ENCODE data around the gene PPP1R2C.

PPP1R2C gene

DNA sequence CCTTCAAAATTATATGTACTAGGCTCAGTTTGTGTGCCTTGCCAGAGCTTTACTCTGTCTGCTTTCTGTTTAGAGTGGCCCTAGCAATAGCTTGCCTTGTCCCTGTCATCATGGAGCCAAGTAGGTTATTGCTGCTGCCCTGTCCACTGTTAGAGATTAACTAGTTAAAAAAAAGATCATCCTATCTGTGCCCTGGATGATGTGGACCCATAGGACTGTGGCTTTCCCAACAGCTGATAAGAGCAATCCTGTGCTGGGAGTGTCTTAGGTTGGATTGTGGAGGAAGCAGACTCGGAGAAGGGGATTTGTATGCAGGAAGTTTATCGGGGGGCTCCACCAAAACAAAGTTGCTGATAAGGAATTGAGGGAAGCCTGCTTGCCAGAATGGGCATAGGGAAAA lies 23.8 kb downstream of the PPP1R2C start:
- in situ Hi-C loops (cut with HindIII; ENCODE audit: low pct_ligation_motif_present, low pct_unique_long_range_greater_than_20kb, low sequenced_read_pairs): no loop called here

DNA sequence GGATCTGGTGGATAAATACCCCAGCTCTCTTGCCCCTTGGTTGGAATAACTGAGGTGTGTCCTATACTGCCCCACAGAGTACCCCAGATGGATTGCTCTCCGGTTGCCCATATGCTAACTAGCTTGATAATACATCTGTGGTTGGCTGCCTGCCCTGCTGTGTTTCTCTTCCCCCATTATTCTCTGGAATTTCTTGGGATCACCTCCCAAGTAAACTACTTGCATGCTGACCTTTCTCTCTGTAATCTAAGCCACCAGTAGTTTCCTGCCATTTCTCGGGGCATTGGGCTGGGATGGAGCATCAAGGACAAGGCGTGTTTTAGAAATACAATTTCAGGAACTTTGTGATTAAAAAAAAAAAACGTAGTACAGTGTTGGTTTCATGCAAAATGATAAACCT lies 25.2 kb downstream of the PPP1R2C start:
- no peak for DNase-seq
- in situ Hi-C loops (cut with HindIII; ENCODE audit: low pct_ligation_motif_present, low pct_unique_long_range_greater_than_20kb, low sequenced_read_pairs): no loop called here

More for the DNA sequence above, 23.8 kb downstream of the PPP1R2C start:
- DNase-seq: no peak

DNA sequence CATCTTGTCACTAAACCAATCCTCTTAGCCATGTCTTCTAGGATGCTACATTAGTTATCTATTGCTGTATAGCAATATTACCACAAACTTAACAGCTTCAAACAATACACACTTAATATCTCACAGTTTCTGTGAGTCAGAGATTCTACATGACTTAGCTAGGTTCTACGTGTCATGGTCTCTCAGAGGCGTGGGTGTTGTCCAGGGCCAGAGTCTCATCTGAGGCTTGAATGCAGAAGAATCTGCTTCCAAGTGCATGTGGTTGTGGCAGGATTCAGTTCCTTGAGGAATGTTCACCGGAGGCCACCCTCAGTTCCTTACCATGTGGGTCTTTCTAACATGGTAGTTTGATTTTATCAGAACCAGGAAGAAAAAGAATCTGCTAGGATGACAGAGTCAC lies 26.4 kb downstream of the PPP1R2C start:
- in situ Hi-C loops (cut with HindIII; ENCODE audit: low pct_ligation_motif_present, low pct_unique_long_range_greater_than_20kb, low sequenced_read_pairs): no loop called here
- DNase-seq: no peak

DNA sequence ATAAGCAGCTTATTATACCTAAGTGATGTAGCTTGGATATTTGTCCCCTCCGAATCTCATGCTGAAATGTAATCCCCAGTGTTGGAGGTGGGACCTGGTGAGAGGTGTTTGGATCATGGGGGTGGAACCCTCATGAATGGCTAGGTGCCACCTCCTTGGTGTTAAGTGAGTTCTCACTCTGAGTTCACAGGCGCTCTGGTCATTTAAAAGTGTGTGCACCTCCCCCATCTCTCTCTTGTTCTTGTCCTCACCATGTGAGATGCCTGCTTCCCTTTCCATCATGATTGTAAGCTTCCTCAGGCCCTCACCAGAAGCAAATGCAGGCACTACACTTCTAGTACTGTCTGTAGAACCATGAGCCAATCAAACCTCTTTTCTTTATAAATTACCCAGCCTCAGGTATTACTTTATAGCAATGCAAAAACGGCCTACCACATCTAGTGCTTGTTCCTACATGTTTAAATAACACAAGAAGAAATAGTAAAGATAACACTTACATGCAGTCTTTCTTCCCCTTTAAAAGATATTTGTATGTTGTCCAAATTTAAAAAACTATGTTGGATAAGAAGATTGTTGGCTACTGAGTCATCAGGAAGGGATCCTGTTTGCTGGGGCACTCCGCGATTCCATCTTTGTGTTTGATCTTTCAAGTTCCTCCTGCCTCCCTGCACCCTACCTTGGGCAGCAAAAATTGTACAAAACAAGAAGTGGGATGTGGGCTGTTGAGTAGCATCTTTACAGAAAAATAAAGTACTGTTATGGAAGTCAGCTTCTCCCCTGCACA lies 29.7 kb downstream of the PPP1R2C start:
- no peak for DNase-seq
- in situ Hi-C loops (cut with HindIII; ENCODE audit: low pct_ligation_motif_present, low pct_unique_long_range_greater_than_20kb, low sequenced_read_pairs): no loop called here

DNA sequence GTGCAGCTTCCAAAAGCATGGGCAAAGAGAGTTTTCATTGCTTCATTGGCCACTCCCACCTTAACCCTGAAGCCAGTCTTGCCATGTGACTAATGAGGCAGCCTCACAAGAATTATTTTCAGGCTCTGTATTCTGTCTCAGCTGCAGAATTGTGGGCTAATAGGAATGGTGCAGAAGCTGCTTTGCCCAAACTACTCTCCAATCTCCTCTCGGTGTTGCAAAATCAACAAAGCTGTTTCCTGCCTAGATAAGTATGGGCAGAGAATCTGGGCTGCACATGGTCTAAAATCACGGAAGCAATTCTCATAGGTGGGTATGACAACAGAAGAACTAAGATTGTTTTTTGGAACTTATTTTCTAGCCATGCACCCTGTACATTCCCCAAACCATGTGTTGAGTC lies 31.4 kb downstream of the PPP1R2C start:
- no peak for DNase-seq
- in situ Hi-C loops (cut with HindIII; ENCODE audit: low pct_ligation_motif_present, low pct_unique_long_range_greater_than_20kb, low sequenced_read_pairs): no loop called here

DNA sequence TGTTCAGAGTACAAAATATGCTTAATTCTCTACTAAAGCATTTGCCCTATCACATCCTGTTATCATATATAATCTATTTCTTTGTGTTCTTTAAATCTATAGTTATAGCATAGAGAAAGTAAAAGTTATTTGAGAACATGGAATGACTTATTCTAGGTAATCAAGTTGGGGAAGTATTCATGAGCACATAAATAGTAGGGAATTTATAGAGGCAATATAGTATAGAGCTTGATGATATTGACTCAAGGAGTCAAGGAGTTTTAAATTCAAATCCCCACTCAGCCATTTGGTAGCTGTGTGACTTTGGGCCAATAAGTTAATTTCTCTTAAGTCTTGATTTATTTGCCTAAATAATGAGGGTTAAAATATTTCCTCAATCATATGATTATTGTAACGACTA lies 37.5 kb downstream of the PPP1R2C start:
- in situ Hi-C loops (cut with HindIII; ENCODE audit: low pct_ligation_motif_present, low pct_unique_long_range_greater_than_20kb, low sequenced_read_pairs): no loop called here

DNA sequence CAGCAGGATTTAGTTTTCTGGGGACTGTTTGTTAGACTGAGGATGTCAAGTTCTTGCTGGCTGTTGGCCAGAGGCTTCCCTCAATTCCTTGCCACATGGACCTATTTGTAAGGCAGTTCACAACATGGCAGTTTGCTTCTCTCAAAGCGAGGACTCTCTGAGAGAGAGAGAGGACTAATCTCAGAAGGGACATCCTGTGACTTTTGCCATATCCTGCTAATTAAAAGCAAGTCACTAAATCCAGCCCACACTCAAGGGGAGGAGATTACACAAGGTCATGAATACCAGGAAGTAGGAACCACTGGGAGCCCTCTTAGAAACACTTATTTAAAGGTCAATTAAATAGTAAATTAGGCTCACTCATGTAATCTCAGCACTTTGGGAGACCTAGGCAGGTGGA lies 38.2 kb downstream of the PPP1R2C start:
- no peak for DNase-seq
- in situ Hi-C loops (cut with HindIII; ENCODE audit: low pct_ligation_motif_present, low pct_unique_long_range_greater_than_20kb, low sequenced_read_pairs): no loop called here

More for the DNA sequence above, 37.5 kb downstream of the PPP1R2C start:
- no peak for DNase-seq

DNA sequence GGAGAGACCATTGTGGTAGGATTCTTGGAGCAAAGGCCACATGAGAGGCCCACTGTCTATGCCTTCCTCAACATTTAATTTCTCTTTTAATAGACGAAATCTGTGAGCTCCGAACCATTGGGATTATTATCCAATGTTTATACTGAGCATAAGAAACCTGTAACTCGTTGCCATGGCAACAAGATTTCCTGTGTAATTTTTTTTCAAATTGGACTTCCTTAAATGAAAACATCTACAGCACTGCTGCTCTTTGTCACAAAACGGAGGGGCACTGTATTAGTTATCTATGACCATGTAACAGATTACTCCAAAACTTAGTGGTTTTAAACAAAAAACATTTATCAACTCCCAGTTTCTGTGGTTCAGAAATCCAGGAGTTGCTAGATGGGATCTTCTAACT lies 38.7 kb downstream of the PPP1R2C start:
- in situ Hi-C loops (cut with HindIII; ENCODE audit: low pct_ligation_motif_present, low pct_unique_long_range_greater_than_20kb, low sequenced_read_pairs): no loop called here
- no peak for DNase-seq

DNA sequence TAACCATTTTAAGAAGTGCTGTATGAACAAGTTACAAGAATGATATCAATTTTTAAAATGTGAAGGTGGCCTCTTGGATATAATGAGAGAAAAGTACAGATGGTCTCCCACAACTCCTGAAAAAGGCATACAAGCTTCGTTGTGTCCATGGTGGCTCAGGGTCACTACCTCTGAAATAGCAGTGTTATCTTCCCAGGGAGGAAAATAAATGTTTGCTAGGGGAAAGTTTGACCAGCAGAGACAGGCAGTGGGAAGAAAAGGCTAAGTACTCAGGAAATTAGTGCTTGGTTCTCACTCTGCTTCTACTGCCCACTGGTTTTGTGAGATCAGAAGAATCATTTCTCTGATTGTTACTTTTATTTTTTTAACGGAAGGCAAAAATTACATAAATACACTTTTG lies 39.4 kb downstream of the PPP1R2C start:
- DNase-seq: no peak
- in situ Hi-C loops (cut with HindIII; ENCODE audit: low pct_ligation_motif_present, low pct_unique_long_range_greater_than_20kb, low sequenced_read_pairs): no loop called here

DNA sequence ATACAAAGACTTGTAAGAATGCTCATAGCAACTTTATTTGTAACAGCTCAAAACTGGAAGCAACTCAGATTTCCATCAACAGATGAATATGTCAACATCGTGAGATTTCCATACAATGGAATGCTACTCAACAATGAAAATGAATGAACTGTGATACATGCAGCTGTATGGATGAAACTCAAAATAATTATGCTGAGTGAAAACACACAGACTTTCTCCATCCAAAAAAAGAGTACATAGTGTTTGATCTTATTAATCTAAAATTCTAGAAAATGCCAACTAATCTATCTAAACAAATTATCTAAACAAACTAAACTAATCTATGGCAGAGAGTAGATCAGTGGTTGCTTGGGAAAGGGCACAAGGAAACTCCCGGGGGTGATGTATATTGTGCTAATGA lies 42.7 kb downstream of the PPP1R2C start:
- in situ Hi-C loops (cut with HindIII; ENCODE audit: low pct_ligation_motif_present, low pct_unique_long_range_greater_than_20kb, low sequenced_read_pairs): no loop called here
- no peak for DNase-seq

DNA sequence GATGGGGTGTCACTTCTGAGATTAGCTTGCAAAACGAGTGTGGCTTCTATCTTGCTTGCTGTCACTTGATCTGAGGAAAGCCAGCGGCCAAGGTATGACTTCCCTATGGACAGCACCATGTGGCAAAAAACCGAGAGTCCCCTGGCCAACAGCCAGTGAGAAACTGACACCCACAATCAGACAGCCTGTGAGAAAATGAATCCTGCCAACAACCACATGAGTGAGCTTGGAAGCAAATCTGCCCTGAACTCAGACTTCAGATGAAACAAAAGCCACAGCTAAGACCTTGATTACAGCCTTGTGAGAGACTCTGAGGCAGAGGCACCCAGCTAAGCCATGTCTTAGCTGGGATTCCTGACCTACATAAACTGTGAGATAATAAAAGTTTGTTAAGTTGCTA lies 45.5 kb downstream of the PPP1R2C start:
- in situ Hi-C loops (cut with HindIII; ENCODE audit: low pct_ligation_motif_present, low pct_unique_long_range_greater_than_20kb, low sequenced_read_pairs): no loop called here
- no peak for DNase-seq

All from ACHN (cell line).